Gastroesophageal sphincter (tissue), 4 donors: Measurements from ENCODE around the gene NRXN3. TPM values are rescaled to one million over a fixed set of nuclear protein-coding genes. Genes with fewer than 3 reads are reported as not detected.

ENCODE experiments used
- ATAC-seq: fragments of 150-250 bp; one replicate; pipeline ENCODE4 v1.9.1; 2016; ENCODE audit warnings: mild to moderate bottlenecking, moderate library complexity
- H3K27ac ChIP-seq, 4 donors: fragments of 200-600 bp; sonication (generic) in 3 of 4; 1 replicate in 3 of 4; 2 replicates in 1 of 4; pipeline ENCODE4 v1.5.1; 2016 to 2019
- H3K27me3 ChIP-seq: fragments of 200-600 bp; sonication (generic); one replicate; pipeline ENCODE4 v1.5.1; 2019
- H3K36me3 ChIP-seq, 2 donors: fragments of 200-600 bp; sonication (generic); one replicate each; pipeline ENCODE4 v1.5.1; 2019; ENCODE audit warnings: control low read depth in 1 of 2
- H3K4me1 ChIP-seq, 3 donors: fragments of 200-600 bp; sonication (generic); 1 replicate in 2 of 3; 2 replicates in 1 of 3; pipeline ENCODE4 v1.5.1; 2016 to 2019; ENCODE audit warnings: control low read depth in 2 of 3
- H3K4me3 ChIP-seq, 2 donors: fragments of 200-600 bp; sonication (generic); one replicate each; pipeline ENCODE4 v1.5.1; 2019; ENCODE audit warnings: mild to moderate bottlenecking in 1 of 2, moderate library complexity in 1 of 2
- H3K9me3 ChIP-seq, 3 donors: fragments of 200-600 bp; sonication (generic); one replicate each; pipeline ENCODE4 v1.5.1; 2017 to 2019; ENCODE audit warnings: control low read depth in 2 of 3
- CTCF ChIP-seq, 4 experiments: fragments of 200-600 bp in 2 of 4; fragments of 450-650 bp in 2 of 4; sonication (generic) in 1 of 4; IDR thresholded peaks; one replicate each; pipeline ENCODE4 v1.5.1; 2017 to 2019; ENCODE audit warnings: antibody characterized with exemption in 4 of 4, mild to moderate bottlenecking in 2 of 4, moderate library complexity in 2 of 4
- EP300 ChIP-seq: sonication (generic); formaldehyde crosslinking; IDR thresholded peaks from one replicate; pipeline ENCODE4 v1.6.1; 2017; ENCODE audit warnings: antibody characterized with exemption, mild to moderate bottlenecking
- POLR2A ChIP-seq, 2 donors: fragments of 450-650 bp; IDR thresholded peaks; one replicate each; pipeline ENCODE4 v1.6.1; 2017; ENCODE audit warnings: antibody characterized with exemption in 2 of 2, mild to moderate bottlenecking in 2 of 2, moderate library complexity in 1 of 2
- POLR2AphosphoS5 ChIP-seq: sonication (generic); formaldehyde crosslinking; IDR thresholded peaks from one replicate; pipeline ENCODE4 v1.6.1; 2017; ENCODE audit warnings: antibody characterized with exemption
- WGBS, 2 donors: methylation state at CpG; one replicate each; pipeline ENCODE4 v1.1.5; 2018; ENCODE audit warnings: low coverage in 1 of 2; 5-methylcytosine and 5-hydroxymethylcytosine counted together
- total RNA-seq, 4 donors: library from RNA; depleted of rRNA; stranded (reverse); fragments of >200 nt; gene quantifications; one replicate each; pipeline ENCODE4 v1.1.0, GENCODE V29; 2016

Gene NRXN3
- total RNA-seq, 4 donors from 2014 or later: 74.2 to 192 (median 98.2) TPM

- ATAC-seq: no peak
- Histone ChIP-seq H3K27me3 (no peaks in the 10 kb centered on the region), H3K36me3 (no peaks in the 10 kb centered on the region), H3K27ac (no peak overlapping the region), H3K9me3 (no peaks in the 10 kb centered on the region), H3K4me3 (no peak overlapping the region), H3K4me1 (peaks cover 0 to 7% (median 0%) of the 10 kb centered on the region in 3 donors)
- TF ChIP-seq CTCF (IDR thresholded peaks at IDR 0.05) (no peak), EP300 (no peak), POLR2AphosphoS5 (no peak), POLR2A (IDR thresholded peaks at IDR 0.05) (no peak)
- 68 to 73% methylated on average over 3 of the region's 3 CpGs for WGBS, 2 donors
Observed at GRCh38 chr14:79786522-79786921, 1616.3 kb downstream of the NRXN3 start.

GRCh38 chr14:79788346-79788745, 1618.2 kb downstream of the NRXN3 start:
- Histone ChIP-seq H3K27me3 (no peaks in the 10 kb centered on the region), H3K27ac (no peak overlapping the region), H3K36me3 (no peaks in the 10 kb centered on the region), H3K4me1 (no peaks in the 10 kb centered on the region), H3K4me3 (no peak overlapping the region), H3K9me3 (no peaks in the 10 kb centered on the region)
- WGBS, 2 donors: 74 to 100% methylated on average over 2 of the region's 2 CpGs
- no peak for TF ChIP-seq CTCF (IDR thresholded peaks at IDR 0.05)
- no peak for TF ChIP-seq EP300
- TF ChIP-seq POLR2A (IDR thresholded peaks at IDR 0.05): no peak
- no peak for TF ChIP-seq POLR2AphosphoS5
- no peak for ATAC-seq

- ATAC-seq: no peak
Observed at GRCh38 chr14:79791055-79791732, 1621.0 kb downstream of the NRXN3 start.

GRCh38 chr14:79802093-79802492, 1631.9 kb downstream of the NRXN3 start:
- Histone ChIP-seq H3K9me3 (no peaks in the 10 kb centered on the region), H3K4me3 (no peak overlapping the region), H3K27ac (no peak overlapping the region), H3K4me1 (peaks cover 0 to 33% (median 0%) of the 10 kb centered on the region in 3 donors), H3K27me3 (no peaks in the 10 kb centered on the region), H3K36me3 (no peaks in the 10 kb centered on the region)
- 82 to 93% methylated on average over 1 of the region's 1 CpG for WGBS, 2 donors
- ATAC-seq: no peak
- TF ChIP-seq CTCF (IDR thresholded peaks at IDR 0.05): no peak
- no peak for TF ChIP-seq POLR2AphosphoS5
- no peak for TF ChIP-seq POLR2A (IDR thresholded peaks at IDR 0.05)
- TF ChIP-seq EP300: no peak

More at GRCh38 chr14:79791055-79791732, 1621.0 kb downstream of the NRXN3 start:
- no peak overlapping the region for H3K4me3 ChIP-seq
- no peaks in the 10 kb centered on the region for H3K9me3 ChIP-seq
- H3K36me3 ChIP-seq: no peaks in the 10 kb centered on the region
- TF ChIP-seq POLR2AphosphoS5 (no peak), EP300 (no peak), CTCF (IDR thresholded peaks at IDR 0.05) (no peak), POLR2A (IDR thresholded peaks at IDR 0.05) (no peak)
- H3K27ac ChIP-seq: no peak overlapping the region
- no peaks in the 10 kb centered on the region for H3K4me1 ChIP-seq
- H3K27me3 ChIP-seq: no peaks in the 10 kb centered on the region
- WGBS, 2 donors: 84 to 86% methylated on average over 4 to 5 of the region's 5 CpGs

GRCh38 chr14:79805636-79806035, 1635.5 kb downstream of the NRXN3 start:
- ATAC-seq: no peak
- Histone ChIP-seq H3K27me3 (no peaks in the 10 kb centered on the region), H3K4me3 (no peak overlapping the region), H3K27ac (no peak overlapping the region), H3K4me1 (peaks cover 0 to 4% (median 0%) of the 10 kb centered on the region in 3 donors), H3K36me3 (no peaks in the 10 kb centered on the region), H3K9me3 (no peaks in the 10 kb centered on the region)
- WGBS, 2 donors: 79 to 83% methylated on average over 1 of the region's 1 CpG
- TF ChIP-seq POLR2AphosphoS5 (no peak), CTCF (IDR thresholded peaks at IDR 0.05) (no peak), EP300 (no peak), POLR2A (IDR thresholded peaks at IDR 0.05) (no peak)
